Testis (tissue), 2 donors: ENCODE measurements around the gene SNTN.

Experiments
- CTCF ChIP-seq, 3 experiments: fragments of 450-650 bp in 2 of 3; fragments of 200-600 bp in 1 of 3; sonication (generic) in 1 of 3; IDR thresholded peaks; one replicate each; pipeline ENCODE4 v1.5.1; 2016 to 2019; ENCODE audit warnings: antibody characterized with exemption in 3 of 3, mild to moderate bottlenecking in 2 of 3, moderate library complexity in 1 of 3
- POLR2A ChIP-seq: fragments of 450-650 bp; IDR thresholded peaks from one replicate; pipeline ENCODE4 v1.6.1; 2017; ENCODE audit warnings: antibody characterized with exemption, mild to moderate bottlenecking, moderate library complexity

- no peak for TF ChIP-seq CTCF (IDR thresholded peaks at IDR 0.05)
- TF ChIP-seq POLR2A: no peak
These were observed 20.8 kb upstream of the SNTN start for GRCh38 chr3:63631670-63632069.
